HuH-7 (cell line): Measurements from ENCODE around the gene FAM185A.
A peak's percentile ranks its signal among the peaks of the same experiment; 100 is the strongest.
"Not testable (repeated sequence)": the region's sequence is repeated elsewhere in the genome, so short reads cannot be mapped to it uniquely, and the experiment has no call there.

Experiments used
- DNase-seq: peaks from one replicate; pipeline ENCODE4 v3.0.0; 2011; ENCODE audit warnings: low spot score

FAM185A gene

DNA sequence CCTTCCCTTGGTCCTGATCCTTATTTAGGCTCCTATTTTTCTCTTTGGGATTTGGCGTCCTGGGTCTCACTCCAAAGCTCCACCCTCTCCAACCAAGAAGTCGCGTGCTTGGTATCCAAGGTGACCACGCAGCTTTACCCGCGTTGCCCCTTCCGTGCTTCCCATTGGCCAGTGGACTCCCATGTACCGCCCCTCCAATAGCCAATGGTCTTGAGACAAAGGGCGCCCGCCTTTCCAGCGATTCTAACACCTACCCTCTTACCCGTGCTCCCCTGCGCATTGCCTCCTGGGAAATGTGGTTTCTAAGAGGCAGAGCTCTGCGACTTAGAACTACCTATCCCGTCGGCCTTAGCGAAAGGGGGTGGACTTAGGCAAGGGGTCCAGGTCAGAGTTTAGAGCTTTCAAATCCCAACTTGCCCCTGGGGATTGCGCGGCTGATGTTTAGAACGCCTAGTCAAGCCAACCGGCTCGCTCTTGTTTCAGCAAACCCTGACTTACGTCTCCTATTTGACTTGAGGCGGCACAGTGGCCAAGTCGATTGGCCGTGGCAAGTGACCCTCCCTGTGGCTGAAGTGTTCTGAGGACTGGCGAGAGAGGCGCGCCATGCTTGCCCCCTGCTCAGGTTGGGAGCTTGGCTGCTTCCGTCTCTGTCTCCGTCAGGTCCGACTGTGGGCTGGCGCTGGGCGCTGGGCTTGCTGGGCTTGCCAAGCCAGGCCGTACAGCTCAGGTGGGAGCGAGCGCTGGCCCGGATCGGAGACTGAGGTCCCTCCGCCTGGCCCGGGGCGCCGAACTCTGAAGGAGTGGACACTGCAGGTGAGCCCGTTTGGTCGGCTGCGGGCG, at the start of gene FAM185A:
Gene FAM185A, plus strand, starts transcription at position 395 of the 840 bp plus-strand sequence. Its CDS starts 209 bp downstream, at position 604.
- peak; percentile 82 for DNase-seq

GRCh38 chr7:102713011-102713690, 35.6 kb upstream of the FAM185A start:
- DNase-seq = not testable (repeated sequence)

DNA sequence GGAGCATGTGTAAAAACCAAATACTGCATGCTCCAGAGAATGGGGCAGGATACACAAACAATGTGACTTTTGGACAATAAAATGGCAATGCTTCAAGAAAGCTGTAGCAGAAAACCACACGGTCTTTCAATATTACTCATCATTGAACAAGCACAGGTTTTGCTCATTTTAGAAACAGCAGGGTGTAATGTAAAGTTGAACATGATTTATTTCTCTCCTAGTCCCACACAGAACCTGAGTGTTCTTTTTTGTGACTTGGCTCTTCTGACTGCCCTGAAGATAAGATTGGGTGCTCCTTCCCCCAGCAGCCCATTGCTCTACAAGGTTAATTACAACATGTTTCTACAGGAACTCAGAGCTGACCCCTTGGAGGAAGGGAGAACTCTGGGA, 35.1 kb upstream of the FAM185A start:
- DNase-seq = not testable (repeated sequence)

GRCh38 chr7:102714774-102715522, 33.9 kb upstream of the FAM185A start:
- DNase-seq = not testable (repeated sequence)

DNA sequence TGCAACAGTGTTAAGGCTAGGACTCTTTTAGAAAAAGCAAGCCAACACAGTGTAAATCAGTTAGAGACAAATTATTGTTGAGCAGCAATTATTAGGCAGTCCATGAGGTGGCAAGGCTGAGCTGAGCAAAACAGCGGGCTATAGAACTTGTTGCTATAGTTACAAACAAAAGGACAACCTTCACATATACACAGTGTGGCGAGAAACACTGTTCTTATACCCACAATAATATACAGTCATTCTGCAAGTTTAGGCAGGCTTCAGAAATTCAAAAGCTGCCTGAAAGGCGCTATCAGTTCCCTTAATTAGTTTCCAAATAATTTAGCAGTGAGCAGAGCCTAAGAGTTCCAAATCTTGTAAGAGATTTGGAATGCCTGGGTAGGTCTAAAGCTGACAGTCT, 33.1 kb upstream of the FAM185A start:
- not testable (repeated sequence) for DNase-seq

GRCh38 chr7:102718491-102718890, 30.3 kb upstream of the FAM185A start:
- DNase-seq = not testable (repeated sequence)

GRCh38 chr7:102726170-102726569, 22.6 kb upstream of the FAM185A start:
- not testable (repeated sequence) for DNase-seq

DNA sequence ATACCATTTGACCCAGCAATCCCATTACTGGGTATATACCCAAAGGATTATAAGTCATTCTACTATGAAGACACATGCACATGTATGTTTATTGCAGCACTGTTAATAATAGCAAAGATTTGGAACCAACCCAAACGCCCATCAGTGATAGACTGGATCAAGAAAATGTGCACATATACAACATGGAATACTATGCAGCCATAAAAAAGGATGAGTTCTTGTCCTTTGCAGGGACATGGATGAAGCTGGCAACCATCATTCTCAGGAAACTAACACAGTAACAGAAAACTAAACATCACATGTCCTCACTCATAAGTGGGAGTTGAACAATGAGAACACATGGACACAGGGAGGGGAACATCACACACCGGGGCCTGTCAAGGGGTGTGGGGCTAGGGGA, 19.1 kb upstream of the FAM185A start:
- not testable (repeated sequence) for DNase-seq

GRCh38 chr7:102730431-102730830, 18.4 kb upstream of the FAM185A start:
- not testable (repeated sequence) for DNase-seq

DNA sequence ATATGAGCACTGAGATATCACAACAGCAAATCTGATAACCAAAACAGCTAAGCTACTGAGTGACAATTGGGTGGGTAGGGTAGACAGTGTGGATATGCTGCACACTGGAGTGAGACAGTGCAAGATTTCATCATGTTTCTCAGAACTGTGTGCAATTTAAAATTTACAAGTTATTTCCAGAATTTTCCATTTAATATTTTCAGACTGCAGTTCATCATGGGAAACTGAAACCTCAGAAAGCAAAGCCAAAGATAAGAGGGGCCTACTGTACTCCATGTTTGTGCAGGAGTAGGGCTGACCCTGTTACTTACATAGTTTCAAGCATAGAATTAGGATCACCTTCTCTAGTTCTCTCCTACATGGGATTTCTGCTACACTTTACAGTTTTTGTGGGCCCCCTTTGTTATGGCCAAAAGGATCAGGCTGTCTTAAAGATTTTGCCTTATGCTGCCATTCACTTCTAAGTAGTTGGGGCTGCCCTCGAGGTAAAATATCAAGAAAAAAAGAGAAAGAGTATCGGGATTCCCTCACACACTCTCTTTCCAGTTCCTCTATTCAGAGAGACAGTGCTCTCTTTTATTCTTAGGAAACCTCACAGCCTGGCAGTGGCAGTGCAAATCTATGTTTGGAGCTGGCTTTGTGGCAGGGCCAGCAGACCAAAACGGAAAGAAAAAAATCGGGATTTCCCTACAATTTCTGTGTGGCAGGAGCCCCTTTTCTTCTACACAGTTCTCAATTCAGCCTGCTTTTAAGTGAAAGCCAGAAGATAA, 6.6 kb upstream of the FAM185A start:
- DNase-seq = not testable (repeated sequence)

GRCh38 chr7:102743861-102744260, 4.9 kb upstream of the FAM185A start:
- DNase-seq = not testable (repeated sequence)

DNA sequence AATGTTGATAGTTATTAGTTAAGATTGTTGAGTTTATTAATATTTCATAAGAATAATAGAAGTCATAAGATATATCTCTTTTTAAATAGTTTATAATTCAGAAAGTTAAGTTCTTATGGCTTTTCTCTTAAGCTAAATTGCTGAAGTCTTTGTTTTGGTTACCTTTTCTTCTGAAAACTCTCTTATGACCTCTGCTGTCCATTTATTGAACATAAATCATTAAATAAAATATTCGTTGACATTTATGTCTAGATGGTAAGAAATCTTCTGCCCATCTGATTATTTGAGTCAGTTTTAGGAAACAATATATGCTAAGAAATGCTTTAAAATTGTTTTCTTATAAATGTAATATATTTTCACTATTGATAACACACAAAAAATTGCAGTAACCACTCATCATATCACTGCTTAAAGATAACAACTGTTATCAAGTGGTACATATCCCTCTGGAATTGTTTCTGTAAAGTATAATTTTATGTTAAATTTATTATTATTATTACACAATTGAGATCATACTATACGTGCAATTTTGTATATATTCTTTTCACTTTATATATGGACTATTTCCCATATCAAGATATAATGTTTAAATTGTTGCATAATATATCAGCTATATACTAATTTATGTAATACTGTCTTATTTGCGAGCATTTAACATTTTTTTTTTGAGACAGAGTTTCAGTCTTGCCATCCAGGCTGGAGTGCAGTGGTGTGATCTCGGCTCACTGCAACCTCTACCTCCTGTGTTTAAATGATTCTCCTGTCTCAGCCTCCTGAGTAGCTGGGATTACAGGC, 3.1 kb upstream of the FAM185A start:
- not testable (repeated sequence) for DNase-seq

DNA sequence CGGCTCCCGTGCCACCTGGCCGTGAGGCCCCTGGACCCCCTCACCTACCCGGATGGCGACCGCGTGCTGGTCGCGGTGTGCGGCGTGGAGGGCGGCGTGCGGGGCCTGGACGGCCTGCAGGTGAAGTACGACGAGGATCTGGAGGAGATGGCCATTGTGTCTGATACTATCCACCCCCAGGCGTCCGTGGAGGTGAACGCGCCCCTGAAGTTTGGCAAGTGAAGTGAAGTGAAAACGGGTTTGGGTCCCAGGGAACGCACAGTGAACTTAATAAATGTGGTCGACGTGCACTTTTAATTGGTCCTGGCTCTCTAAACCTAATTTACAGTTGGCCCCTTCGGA, 617 bp downstream of the FAM185A start:
- DNase-seq = not testable (repeated sequence)

DNA sequence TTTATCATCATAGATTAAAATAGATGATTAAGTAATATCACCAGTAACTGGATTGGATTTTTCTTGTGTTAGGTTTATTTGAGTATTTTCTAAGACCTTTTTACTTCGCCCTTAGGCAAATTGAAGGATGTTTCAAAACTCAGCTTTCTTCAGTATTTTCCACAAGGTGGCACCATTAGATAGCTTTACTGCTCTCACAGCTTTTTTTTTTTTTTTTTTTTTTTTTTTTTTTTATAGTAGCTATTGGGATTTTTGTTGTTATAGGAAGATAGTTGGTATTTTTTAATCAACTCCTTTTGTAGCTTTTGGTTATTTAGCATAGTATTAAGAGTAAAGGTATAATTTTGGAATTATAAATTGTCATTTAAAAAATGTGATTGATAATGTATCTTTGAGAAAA, 9.4 kb downstream of the FAM185A start:
- not testable (repeated sequence) for DNase-seq

DNA sequence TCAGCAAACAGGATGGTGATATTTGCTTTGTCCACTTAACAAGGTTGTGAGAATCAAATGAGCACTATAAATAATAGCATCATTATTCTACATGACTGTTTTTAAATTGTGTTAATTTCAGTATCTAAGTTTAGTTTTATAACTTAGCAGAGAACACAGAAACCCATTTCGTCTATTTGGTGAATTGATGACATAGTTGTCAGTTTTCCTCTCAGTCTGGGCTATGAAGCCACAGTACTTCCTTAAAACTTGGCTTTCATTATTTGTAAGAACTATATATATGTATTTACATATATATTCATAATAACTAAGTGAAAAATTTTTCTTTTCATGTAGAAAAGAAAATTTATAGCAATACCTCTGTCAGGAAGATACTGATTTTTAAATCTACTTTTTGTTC, 11.1 kb downstream of the FAM185A start:
- DNase-seq = not testable (repeated sequence)

GRCh38 chr7:102761234-102761633, 12.4 kb downstream of the FAM185A start:
- not testable (repeated sequence) for DNase-seq

DNA sequence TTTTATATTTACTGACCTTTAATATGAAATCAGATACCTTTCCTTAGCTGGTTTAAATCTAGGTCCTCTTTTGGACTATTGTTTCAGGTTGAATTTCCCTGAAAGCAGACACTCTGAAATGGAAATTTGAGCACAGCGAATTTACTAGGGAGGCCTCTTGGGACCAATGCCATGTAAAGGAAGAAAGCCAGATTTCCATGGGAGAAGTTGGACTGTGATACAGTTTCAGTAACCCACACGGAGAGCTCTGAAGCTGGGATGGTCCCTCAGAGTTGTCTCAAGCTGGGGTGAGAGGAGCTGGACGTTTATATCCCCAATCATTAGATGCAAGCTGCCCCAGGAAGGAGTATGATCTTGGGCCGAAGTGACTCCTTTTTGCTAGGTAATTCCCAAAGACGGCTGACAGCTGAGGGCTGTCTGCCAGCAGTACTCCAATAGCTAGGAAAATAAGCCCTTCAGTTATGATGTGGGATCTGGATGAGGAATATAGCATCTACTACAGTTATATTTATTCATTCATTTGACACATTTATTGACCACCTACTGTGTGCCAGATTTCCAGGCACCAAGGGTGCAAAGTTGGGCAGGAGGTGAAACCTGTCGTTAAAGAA, 14.6 kb downstream of the FAM185A start:
- not testable (repeated sequence) for DNase-seq

DNA sequence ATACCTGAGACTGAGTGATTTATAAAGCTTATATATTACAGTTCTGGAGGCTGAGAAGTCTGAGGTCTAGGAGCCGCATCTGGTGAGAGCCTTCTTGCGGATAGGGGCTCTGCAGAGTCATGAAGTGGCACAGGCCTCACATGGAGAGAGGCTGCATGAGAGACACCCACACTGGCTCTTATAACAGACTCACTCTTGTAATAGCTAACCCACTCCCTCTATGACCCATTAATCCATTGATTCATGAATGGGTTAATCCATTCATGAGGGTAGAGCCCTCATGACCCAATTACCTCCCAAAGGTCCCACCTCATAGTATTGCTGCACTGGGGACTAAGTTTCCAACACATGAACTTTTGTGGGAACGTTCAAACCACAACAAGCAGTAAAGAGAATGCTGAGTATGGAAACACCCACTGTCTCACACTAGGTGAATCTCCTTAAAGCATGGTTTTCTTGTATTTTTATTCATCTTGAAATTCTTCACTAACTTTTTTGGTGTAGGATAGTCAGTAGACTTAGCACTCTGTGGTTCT, 20.9 kb downstream of the FAM185A start:
- not testable (repeated sequence) for DNase-seq

- DNase-seq = not testable (repeated sequence)
Observed at GRCh38 chr7:102770467-102770866, 21.7 kb downstream of the FAM185A start.

- DNase-seq = not testable (repeated sequence)
Observed at GRCh38 chr7:102776217-102776616, 27.4 kb downstream of the FAM185A start.
